A549 (cell line): ENCODE results near the gene HDDC3.

Source experiments
- CHD2 ChIP-seq: fragments of 150-350 bp; IDR thresholded peaks from 2 replicates; pipeline ENCODE4 v1.6.1; 2014; ENCODE audit warnings: low read length; ENCODE audit not compliant: partially characterized antibody
- CTCF ChIP-seq: fragments of >200 bp; sonication (Bioruptor Twin); formaldehyde crosslinking; IDR thresholded peaks from 3 replicates; pipeline ENCODE4 v1.5.1; 2016
- EHF ChIP-seq: fragments of 250-450 bp; sonication (Bioruptor Pico); IDR thresholded peaks from 2 replicates; pipeline ENCODE4 v1.5.0; 2020; ENCODE audit warnings: mild to moderate bottlenecking
- EP300 ChIP-seq, 2 experiments: fragments of >200 bp; sonication (Bioruptor Twin); formaldehyde crosslinking; IDR thresholded peaks; 2 replicates in 1 of 2; 3 replicates in 1 of 2; pipeline ENCODE4 v1.6.1; 2016 to 2017
- ESRRA ChIP-seq: fragments of 150-350 bp; IDR thresholded peaks from 2 replicates; pipeline ENCODE4 v1.6.1; 2014; ENCODE audit warnings: mild to moderate bottlenecking, low read length, borderline replicate concordance
- GATA3 ChIP-seq: IDR thresholded peaks from 2 replicates; pipeline ENCODE4 v1.6.1; 2012; ENCODE audit warnings: borderline replicate concordance
- KDM5A ChIP-seq: fragments of 200-600 bp; sonication (generic); IDR thresholded peaks from 2 replicates; pipeline ENCODE4 v1.6.1; 2016; ENCODE audit warnings: antibody characterized with exemption, mild to moderate bottlenecking
- MAX ChIP-seq: IDR thresholded peaks from 2 replicates; pipeline ENCODE4 v1.6.1; 2012
- NFE2L2 ChIP-seq: fragments of 150-350 bp; conservative IDR thresholded peaks from 2 replicates; pipeline ENCODE4 v1.6.1; 2014; ENCODE audit warnings: low read length
- NR3C1 ChIP-seq: fragments of >200 bp; sonication (Bioruptor Twin); formaldehyde crosslinking; IDR thresholded peaks from 3 replicates; pipeline ENCODE4 v1.6.1; 2017
- POLR2A ChIP-seq: IDR thresholded peaks from 2 replicates; pipeline ENCODE4 v1.6.1; 2012; ENCODE audit warnings: mild to moderate bottlenecking, low read length
- POLR2AphosphoS2 ChIP-seq: conservative IDR thresholded peaks from 2 replicates; pipeline ENCODE4 v1.6.1; 2012; ENCODE audit warnings: low read length, improper control_type of control experiment, inconsistent platforms
- RNF2 ChIP-seq: fragments of 200-600 bp; sonication (generic); IDR thresholded peaks from 2 replicates; pipeline ENCODE4 v1.6.1; 2016; ENCODE audit warnings: low read depth, mild to moderate bottlenecking, antibody characterized with exemption, moderate library complexity, borderline replicate concordance
- USF2 ChIP-seq: fragments of 450-650 bp; IDR thresholded peaks from 2 replicates; pipeline ENCODE4 v1.6.1; 2014; ENCODE audit warnings: antibody characterized with exemption

GRCh38 chr15:90974216-90974615, 41.9 kb upstream of the HDDC3 start:
- no peak for TF ChIP-seq CTCF
- TF ChIP-seq EP300 (IDR thresholded peaks at IDR 0.05), result no peak
- TF ChIP-seq KDM5A, result no peak
- no peak for TF ChIP-seq USF2
- TF ChIP-seq CHD2, result no peak
- no peak for TF ChIP-seq RNF2
- TF ChIP-seq ESRRA, result no peak
- TF ChIP-seq NFE2L2, result no peak
- TF ChIP-seq POLR2A, result no peak
- no peak for TF ChIP-seq NR3C1
- no peak for TF ChIP-seq GATA3
- TF ChIP-seq MAX, result no peak
- TF ChIP-seq EHF (CRISPR knock-in tag), result no peak
- TF ChIP-seq POLR2AphosphoS2, result no peak
